SK-N-SH (cell line): ENCODE results near the gene SLC36A2. TPM values are rescaled to one million over a fixed set of nuclear protein-coding genes. Genes with fewer than 3 reads are reported as not detected.

Source experiments
- CTCF ChIA-PET: fragments of 300-600, 350-600 bp; formaldehyde crosslinking; extraction: SDS; loops from one replicate; lab custom pipeline; 2021; lab: Yijun Ruan, JAX
- POLR2A ChIA-PET: fragments of 350-600 bp; sonication (Branson Sonifier 250); formaldehyde crosslinking; extraction: SDS; loops from one replicate; lab custom pipeline; 2020; ENCODE audit warnings: antibody characterized with exemption, inconsistent platforms; lab: Yijun Ruan, JAX
- DNase-seq: peaks from one replicate; pipeline ENCODE4 v3.0.0; 2012
- H2AFZ ChIP-seq: fragments of 200-600 bp; sonication (generic); 2 replicates; pipeline ENCODE4 v1.8.1; 2016; ENCODE audit warnings: antibody characterized with exemption, mild to moderate bottlenecking, low read depth
- H3F3A ChIP-seq: fragments of 200-600 bp; sonication (generic); replicated peaks from 2 replicates; pipeline ENCODE3; 2016; ENCODE audit warnings: antibody characterized with exemption, mild to moderate bottlenecking; ENCODE audit not compliant: insufficient read depth
- H3K27ac ChIP-seq, 2 experiments: fragments of 200-500 bp in 1 of 2; fragments of 200-600 bp in 1 of 2; sonication (Bioruptor generic) in 1 of 2; sonication (generic), shearing (Covaris generic) in 1 of 2; 2 replicates each; pipeline versions ENCODE4 v1.5.1 to v1.6.1; 2014 to 2016; ENCODE audit warnings: low read depth in 2 of 2, inconsistent platforms in 1 of 2, low read length in 1 of 2, mild to moderate bottlenecking in 1 of 2, mixed read lengths in 1 of 2
- H3K27me3 ChIP-seq: fragments of 200-600 bp; sonication (generic), shearing (Covaris generic); 2 replicates; pipeline ENCODE4 v1.6.1; 2016; ENCODE audit warnings: mixed run types; ENCODE audit not compliant: insufficient read depth
- H3K36me3 ChIP-seq, 2 experiments: fragments of 200-500 bp in 1 of 2; fragments of 200-600 bp in 1 of 2; sonication (Bioruptor generic) in 1 of 2; sonication (generic) in 1 of 2; replicated peaks in 1 of 2; 2 replicates each; pipeline versions ENCODE3 to v1.5.1; 2014 to 2016; ENCODE audit warnings: low read length in 1 of 2, mild to moderate bottlenecking in 1 of 2; ENCODE audit not compliant: insufficient read depth in 2 of 2, control insufficient read depth in 1 of 2
- H3K4me1 ChIP-seq, 2 experiments: fragments of 200-500 bp in 1 of 2; fragments of 200-600 bp in 1 of 2; sonication (Bioruptor generic) in 1 of 2; sonication (generic), shearing (Covaris generic) in 1 of 2; 2 replicates each; pipeline versions ENCODE4 v1.5.1 to v1.6.1; 2014 to 2016; ENCODE audit warnings: low read depth in 1 of 2, low read length in 1 of 2, mixed run types in 1 of 2; ENCODE audit not compliant: insufficient read depth in 2 of 2, control insufficient read depth in 1 of 2
- H3K4me2 ChIP-seq: fragments of 200-600 bp; sonication (generic), shearing (Covaris generic); 2 replicates; pipeline ENCODE4 v1.6.1; 2017; ENCODE audit warnings: mixed run types
- H3K4me3 ChIP-seq, 2 experiments: fragments of 200-500 bp in 1 of 2; fragments of 200-600 bp in 1 of 2; sonication (Bioruptor generic) in 1 of 2; sonication (generic), shearing (Covaris generic) in 1 of 2; 2 replicates each; pipeline versions ENCODE4 v1.5.1 to v1.8.1; 2014 to 2016; ENCODE audit warnings: low read depth in 2 of 2, inconsistent platforms in 1 of 2, low read length in 1 of 2, mild to moderate bottlenecking in 1 of 2, mixed read lengths in 1 of 2, moderate library complexity in 1 of 2
- H3K79me2 ChIP-seq: fragments of 200-600 bp; sonication (generic); 2 replicates; pipeline ENCODE4 v1.8.1; 2017; ENCODE audit warnings: mild to moderate bottlenecking; ENCODE audit not compliant: insufficient read depth
- H3K9ac ChIP-seq: fragments of 200-600 bp; sonication (generic); 2 replicates; pipeline ENCODE4 v1.6.1; 2017; ENCODE audit warnings: mixed run types
- H3K9me2 ChIP-seq: fragments of 200-600 bp; sonication (generic); 2 replicates; pipeline ENCODE4 v1.6.1; 2017; ENCODE audit warnings: mixed run types
- H3K9me3 ChIP-seq: fragments of 200-600 bp; sonication (generic); 2 replicates; pipeline ENCODE4 v1.6.1; 2017; ENCODE audit warnings: mixed run types, mild to moderate bottlenecking, moderate library complexity
- H4K20me1 ChIP-seq: fragments of 200-600 bp; sonication (generic); 2 replicates; pipeline ENCODE4 v1.6.1; 2017; ENCODE audit warnings: mild to moderate bottlenecking, mixed run types; ENCODE audit not compliant: insufficient read depth
- CHD2 ChIP-seq: fragments of 150-350 bp; IDR thresholded peaks from 2 replicates; pipeline ENCODE4 v1.6.1; 2018; ENCODE audit warnings: low read length; ENCODE audit not compliant: partially characterized antibody
- ELF1 ChIP-seq: IDR thresholded peaks from 2 replicates; pipeline ENCODE4 v1.4.0; 2012
- EP300 ChIP-seq, 2 experiments: IDR thresholded peaks; 2 replicates each; pipeline versions ENCODE4 v1.4.0 to v1.6.1; 2012; ENCODE audit warnings: borderline replicate concordance in 1 of 2, low read depth in 1 of 2, low read length in 1 of 2
- FOXJ3 ChIP-seq: sonication (generic); formaldehyde crosslinking; IDR thresholded peaks from 2 replicates; pipeline ENCODE4 v1.5.1; 2020; ENCODE audit warnings: mild to moderate bottlenecking, missing genetic modification reagents
- FOXM1 ChIP-seq: IDR thresholded peaks from 2 replicates; pipeline ENCODE4 v1.4.0; 2012; ENCODE audit warnings: low read depth, mild to moderate bottlenecking
- GABPA ChIP-seq: IDR thresholded peaks from 2 replicates; pipeline ENCODE4 v1.4.0; 2012; ENCODE audit warnings: low read depth, mild to moderate bottlenecking
- JUND ChIP-seq: IDR thresholded peaks from 2 replicates; pipeline ENCODE4 v1.4.0; 2012
- MXI1 ChIP-seq: IDR thresholded peaks from 2 replicates; pipeline ENCODE4 v1.6.1; 2012; ENCODE audit warnings: mild to moderate bottlenecking, low read depth, low read length, improper control_type of control experiment
- NRF1 ChIP-seq: IDR thresholded peaks from 2 replicates; pipeline ENCODE4 v1.6.1; 2012; ENCODE audit warnings: low read depth, mild to moderate bottlenecking, low read length
- POLR2AphosphoS5 ChIP-seq: IDR thresholded peaks from 2 replicates; pipeline ENCODE4 v1.6.1; 2012; ENCODE audit warnings: low read depth, low read length
- SIN3A ChIP-seq: IDR thresholded peaks from 2 replicates; pipeline ENCODE4 v1.6.1; 2012; ENCODE audit warnings: low read depth, mild to moderate bottlenecking, low read length, moderate library complexity, borderline replicate concordance
- polyA plus RNA-seq, 3 experiments: library from polyadenylated mRNA; depleted of rRNA; stranded (reverse); fragments of >200 nt; gene quantifications; 2 replicates each; pipeline ENCODE4 v1.2.3, GENCODE V29; 2012
- TF ChIP-seq, protein P1 (sequence below): IDR thresholded peaks from 2 replicates; pipeline ENCODE4 v1.4.0; 2012; ENCODE audit warnings: low read depth, borderline replicate concordance
- TF ChIP-seq, protein P2 (sequence below): IDR thresholded peaks from 2 replicates; pipeline ENCODE4 v1.4.0; 2012; ENCODE audit warnings: low read depth, borderline replicate concordance
- TF ChIP-seq, protein P3 (sequence below): fragments of 200-600 bp; sonication (generic); IDR thresholded peaks from 2 replicates; pipeline ENCODE4 v1.6.1; 2017; ENCODE audit warnings: antibody characterized with exemption, mild to moderate bottlenecking, moderate library complexity
- TF ChIP-seq, protein P4 (sequence below): fragments of 150-350 bp; IDR thresholded peaks from 2 replicates; pipeline ENCODE4 v1.6.1; 2016; ENCODE audit warnings: mild to moderate bottlenecking, low read depth, low read length

SLC36A2 gene
- polyA plus RNA-seq, 1 of the 3 experiments (the other 2 are of a cell fraction), result not detected

DNA sequence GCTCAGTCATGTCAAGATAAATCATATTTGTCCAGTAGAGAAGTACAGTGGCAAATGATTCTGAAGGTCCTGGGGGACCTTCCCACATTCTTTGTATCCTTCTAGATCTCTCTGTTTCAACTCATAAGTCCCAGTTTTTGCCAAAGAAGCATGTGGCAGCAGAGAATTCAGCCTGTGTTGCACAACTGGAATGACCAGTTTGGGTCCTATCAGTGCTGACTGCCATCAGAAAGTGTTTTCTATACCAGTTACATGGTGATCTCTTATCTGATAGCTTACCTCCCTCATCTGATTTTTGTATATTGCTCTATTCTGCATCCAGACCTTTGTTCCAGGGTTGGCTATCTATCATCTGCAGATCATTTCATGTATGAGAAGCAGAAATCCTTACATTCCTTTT is 72.7 kb downstream of the SLC36A2 start:
- Histone ChIP-seq H3K9ac (no peak overlapping the region), H3K27me3 (no peaks in the 10 kb centered on the region), H3K9me3 (no peaks in the 10 kb centered on the region), H3K4me1 (no peaks in the 10 kb centered on the region), H3K9me2 (no peaks in the 10 kb centered on the region), H4K20me1 (no peaks in the 10 kb centered on the region), H3F3A (no peaks in the 10 kb centered on the region), H3K36me3 (no peaks in the 10 kb centered on the region), H3K79me2 (no peaks in the 10 kb centered on the region), H3K4me2 (no peak overlapping the region), H2AFZ (no peak overlapping the region), H3K27ac (no peak overlapping the region), H3K4me3 (no peak overlapping the region)
- TF ChIP-seq EP300 (IDR thresholded peaks at IDR 0.05; ENCODE audit: borderline replicate concordance in 1 of 2, low read depth in 1 of 2, low read length in 1 of 2), result no peak
- no peak for TF ChIP-seq SIN3A
- no peak for TF ChIP-seq POLR2AphosphoS5
- TF ChIP-seq NRF1, result no peak
- no peak for TF ChIP-seq FOXJ3 (CRISPR knock-in tag)
- TF ChIP-seq GABPA, result no peak
- no peak for DNase-seq
- ChIA-PET POLR2A (no interaction called here), CTCF (interaction anchor here (0.9 kb wide), 1 partner anchor 41 kb away, joined by 4 read pairs; no protein-coding TSS in a partner anchor)

DNA sequence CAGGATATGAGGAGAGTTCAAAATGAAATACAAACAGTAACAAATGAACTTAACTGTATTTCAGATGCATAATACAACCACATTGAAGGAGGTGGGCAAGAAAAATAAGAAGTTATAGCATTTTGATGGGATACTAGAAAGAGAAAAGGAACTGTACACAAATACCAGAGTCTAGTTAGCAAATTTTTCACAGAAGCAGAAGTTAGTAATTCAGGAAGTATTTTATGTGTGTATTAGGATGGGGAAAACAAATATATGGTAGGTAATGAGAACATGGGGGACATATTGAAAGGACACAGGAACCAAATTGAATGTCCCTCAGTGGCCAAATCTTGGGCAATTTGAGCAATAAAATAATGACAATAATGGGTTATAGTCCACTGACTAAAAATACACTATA is 76.0 kb downstream of the SLC36A2 start:
- ChIA-PET POLR2A (no interaction called here), CTCF (no interaction called here)
- Histone ChIP-seq H3K9me2 (no peaks in the 10 kb centered on the region), H4K20me1 (no peaks in the 10 kb centered on the region), H3K4me2 (no peak overlapping the region), H3K4me1 (no peaks in the 10 kb centered on the region), H3K27me3 (no peaks in the 10 kb centered on the region), H3K27ac (no peak overlapping the region), H3F3A (no peaks in the 10 kb centered on the region), H3K36me3 (peaks cover 0 to 9% of the 10 kb centered on the region in 2 experiments), H3K4me3 (no peak overlapping the region), H3K79me2 (no peaks in the 10 kb centered on the region), H2AFZ (no peak overlapping the region), H3K9ac (no peak overlapping the region), H3K9me3 (no peaks in the 10 kb centered on the region)
- TF ChIP-seq, protein P1, sequence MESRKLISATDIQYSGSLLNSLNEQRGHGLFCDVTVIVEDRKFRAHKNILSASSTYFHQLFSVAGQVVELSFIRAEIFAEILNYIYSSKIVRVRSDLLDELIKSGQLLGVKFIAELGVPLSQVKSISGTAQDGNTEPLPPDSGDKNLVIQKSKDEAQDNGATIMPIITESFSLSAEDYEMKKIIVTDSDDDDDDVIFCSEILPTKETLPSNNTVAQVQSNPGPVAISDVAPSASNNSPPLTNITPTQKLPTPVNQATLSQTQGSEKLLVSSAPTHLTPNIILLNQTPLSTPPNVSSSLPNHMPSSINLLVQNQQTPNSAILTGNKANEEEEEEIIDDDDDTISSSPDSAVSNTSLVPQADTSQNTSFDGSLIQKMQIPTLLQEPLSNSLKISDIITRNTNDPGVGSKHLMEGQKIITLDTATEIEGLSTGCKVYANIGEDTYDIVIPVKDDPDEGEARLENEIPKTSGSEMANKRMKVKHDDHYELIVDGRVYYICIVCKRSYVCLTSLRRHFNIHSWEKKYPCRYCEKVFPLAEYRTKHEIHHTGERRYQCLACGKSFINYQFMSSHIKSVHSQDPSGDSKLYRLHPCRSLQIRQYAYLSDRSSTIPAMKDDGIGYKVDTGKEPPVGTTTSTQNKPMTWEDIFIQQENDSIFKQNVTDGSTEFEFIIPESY, result no peak
- no peak for TF ChIP-seq MXI1
- no peak for TF ChIP-seq ELF1
- TF ChIP-seq POLR2AphosphoS5, result no peak
- TF ChIP-seq, protein P2, sequence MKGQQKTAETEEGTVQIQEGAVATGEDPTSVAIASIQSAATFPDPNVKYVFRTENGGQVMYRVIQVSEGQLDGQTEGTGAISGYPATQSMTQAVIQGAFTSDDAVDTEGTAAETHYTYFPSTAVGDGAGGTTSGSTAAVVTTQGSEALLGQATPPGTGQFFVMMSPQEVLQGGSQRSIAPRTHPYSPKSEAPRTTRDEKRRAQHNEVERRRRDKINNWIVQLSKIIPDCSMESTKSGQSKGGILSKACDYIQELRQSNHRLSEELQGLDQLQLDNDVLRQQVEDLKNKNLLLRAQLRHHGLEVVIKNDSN, result no peak
- TF ChIP-seq, protein P3, sequence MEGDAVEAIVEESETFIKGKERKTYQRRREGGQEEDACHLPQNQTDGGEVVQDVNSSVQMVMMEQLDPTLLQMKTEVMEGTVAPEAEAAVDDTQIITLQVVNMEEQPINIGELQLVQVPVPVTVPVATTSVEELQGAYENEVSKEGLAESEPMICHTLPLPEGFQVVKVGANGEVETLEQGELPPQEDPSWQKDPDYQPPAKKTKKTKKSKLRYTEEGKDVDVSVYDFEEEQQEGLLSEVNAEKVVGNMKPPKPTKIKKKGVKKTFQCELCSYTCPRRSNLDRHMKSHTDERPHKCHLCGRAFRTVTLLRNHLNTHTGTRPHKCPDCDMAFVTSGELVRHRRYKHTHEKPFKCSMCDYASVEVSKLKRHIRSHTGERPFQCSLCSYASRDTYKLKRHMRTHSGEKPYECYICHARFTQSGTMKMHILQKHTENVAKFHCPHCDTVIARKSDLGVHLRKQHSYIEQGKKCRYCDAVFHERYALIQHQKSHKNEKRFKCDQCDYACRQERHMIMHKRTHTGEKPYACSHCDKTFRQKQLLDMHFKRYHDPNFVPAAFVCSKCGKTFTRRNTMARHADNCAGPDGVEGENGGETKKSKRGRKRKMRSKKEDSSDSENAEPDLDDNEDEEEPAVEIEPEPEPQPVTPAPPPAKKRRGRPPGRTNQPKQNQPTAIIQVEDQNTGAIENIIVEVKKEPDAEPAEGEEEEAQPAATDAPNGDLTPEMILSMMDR, result no peak
- TF ChIP-seq CHD2, result no peak
- TF ChIP-seq, protein P4, sequence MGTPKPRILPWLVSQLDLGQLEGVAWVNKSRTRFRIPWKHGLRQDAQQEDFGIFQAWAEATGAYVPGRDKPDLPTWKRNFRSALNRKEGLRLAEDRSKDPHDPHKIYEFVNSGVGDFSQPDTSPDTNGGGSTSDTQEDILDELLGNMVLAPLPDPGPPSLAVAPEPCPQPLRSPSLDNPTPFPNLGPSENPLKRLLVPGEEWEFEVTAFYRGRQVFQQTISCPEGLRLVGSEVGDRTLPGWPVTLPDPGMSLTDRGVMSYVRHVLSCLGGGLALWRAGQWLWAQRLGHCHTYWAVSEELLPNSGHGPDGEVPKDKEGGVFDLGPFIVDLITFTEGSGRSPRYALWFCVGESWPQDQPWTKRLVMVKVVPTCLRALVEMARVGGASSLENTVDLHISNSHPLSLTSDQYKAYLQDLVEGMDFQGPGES, result no peak
- TF ChIP-seq JUND, result no peak
- TF ChIP-seq FOXM1, result no peak
- DNase-seq, result no peak
